OCI-LY7 (cell line): Measurements from ENCODE around the gene EPHA1.

Source experiments
- CTCF ChIP-seq: fragments of 200-600 bp; sonication (generic); conservative IDR thresholded peaks from 2 replicates; pipeline ENCODE4 v1.5.1; 2014; ENCODE audit warnings: mild to moderate bottlenecking, antibody characterized with exemption, low read length, moderate library complexity, mixed read lengths
- EZH2phosphoT487 ChIP-seq: fragments of 200-600 bp; sonication (generic); IDR thresholded peaks from 2 replicates; pipeline ENCODE4 v1.6.1; 2018; ENCODE audit warnings: low read depth, borderline replicate concordance, mild to moderate bottlenecking, mixed run types, antibody characterized with exemption, low read length, moderate library complexity, mixed read lengths

- TF ChIP-seq CTCF = no peak
- TF ChIP-seq EZH2phosphoT487 = no peak
These were observed 62.6 kb downstream of the EPHA1 start for GRCh38 chr7:143346018-143346417.
